ENCODE measurements around the gene ST3GAL2.

- TF ChIP-seq ELF4 (CRISPR knock-in tag; IDR thresholded peaks at IDR 0.05; ENCODE audit: low read depth) (no peak), JUN (CRISPR knock-in tag; IDR thresholded peaks at IDR 0.05) (no peak), CTCF (IDR thresholded peaks at IDR 0.05) (no peak), ATF2 (CRISPR knock-in tag; IDR thresholded peaks at IDR 0.05; ENCODE audit: borderline replicate concordance, low read depth) (no peak), USF1 (CRISPR knock-in tag; IDR thresholded peaks at IDR 0.05) (no peak), IRF2 (CRISPR knock-in tag; IDR thresholded peaks at IDR 0.05; ENCODE audit: borderline replicate concordance, low read depth) (no peak), NFE2L1 (CRISPR knock-in tag; IDR thresholded peaks at IDR 0.05) (no peak), NR3C1 (CRISPR knock-in tag; conservative IDR thresholded peaks at IDR 0.05; ENCODE audit: low read depth) (no peak)
Observed at GRCh38 chr16:70466805-70467076, 27.8 kb upstream of the ST3GAL2 start.

Measured in WTC11 (cell line).